RWPE2 (cell line): ENCODE measurements around the gene XRCC5.
"Not testable (repeated sequence)": the region's sequence is repeated elsewhere in the genome, so short reads cannot be mapped to it uniquely, and the experiment has no call there.

ENCODE experiments used
- ATAC-seq: fragments of 200-7000 bp; cut with Tn5 transposase; 3 replicates; pipeline ENCODE4 v1.9.1; 2021; ENCODE audit warnings: low read depth
- DNase-seq: peaks from one replicate; pipeline ENCODE4 v3.0.0-alpha.2; 2020; ENCODE audit warnings: low spot score
- H3K27ac ChIP-seq: fragments of 450-650 bp; 2 replicates; pipeline ENCODE4 v1.5.1; 2017; ENCODE audit warnings: mild to moderate bottlenecking; ENCODE audit not compliant: poor library complexity, severe bottlenecking
- H3K27me3 ChIP-seq: fragments of 250-450 bp; sonication (Bioruptor Pico); 2 replicates; pipeline ENCODE4 v1.5.1; 2021; ENCODE audit warnings: mild to moderate bottlenecking, moderate library complexity; ENCODE audit not compliant: insufficient read depth, poor library complexity, severe bottlenecking
- H3K36me3 ChIP-seq: fragments of 250-450 bp; sonication (Bioruptor Pico); 2 replicates; pipeline ENCODE4 v1.5.1; 2020; ENCODE audit warnings: low read depth, mild to moderate bottlenecking, moderate library complexity
- H3K4me1 ChIP-seq: fragments of 250-450 bp; sonication (Bioruptor Pico); 2 replicates; pipeline ENCODE4 v1.5.1; 2021; ENCODE audit warnings: mild to moderate bottlenecking, moderate library complexity; ENCODE audit not compliant: insufficient read depth, poor library complexity, severe bottlenecking
- H3K4me3 ChIP-seq: fragments of 250-450 bp; sonication (Bioruptor Pico); 2 replicates; pipeline ENCODE4 v1.5.1; 2021; ENCODE audit warnings: mild to moderate bottlenecking, moderate library complexity; ENCODE audit not compliant: severe bottlenecking
- H3K9me3 ChIP-seq: fragments of 250-450 bp; sonication (Bioruptor Pico); 2 replicates; pipeline ENCODE4 v1.5.1; 2021; ENCODE audit warnings: mild to moderate bottlenecking, moderate library complexity; ENCODE audit not compliant: severe bottlenecking
- CTCF ChIP-seq: fragments of 450-650 bp; IDR thresholded peaks from one replicate; pipeline ENCODE4 v1.5.1; 2017; ENCODE audit warnings: mild to moderate bottlenecking, moderate library complexity; ENCODE audit not compliant: poor library complexity, severe bottlenecking

Gene XRCC5

GRCh38 chr2:216132585-216132984 is 23.4 kb downstream of the XRCC5 start:
- H3K27me3 ChIP-seq: no peaks in the 10 kb centered on the region
- no peaks in the 10 kb centered on the region for H3K9me3 ChIP-seq
- H3K4me1 ChIP-seq: no peaks in the 10 kb centered on the region
- H3K4me3 ChIP-seq: no peak overlapping the region
- peaks cover 96% of the 10 kb centered on the region for H3K36me3 ChIP-seq
- no peak overlapping the region for H3K27ac ChIP-seq
- TF ChIP-seq CTCF: no peak
- ATAC-seq (no peak), DNase-seq (no peak)

GRCh38 chr2:216133397-216133796 is 24.2 kb downstream of the XRCC5 start:
- no peak for TF ChIP-seq CTCF
- Histone ChIP-seq H3K4me1 (no peaks in the 10 kb centered on the region), H3K27ac (no peak overlapping the region), H3K4me3 (no peak overlapping the region), H3K9me3 (no peaks in the 10 kb centered on the region), H3K27me3 (no peaks in the 10 kb centered on the region), H3K36me3 (peaks cover 96% of the 10 kb centered on the region)
- DNase-seq: no peak
- ATAC-seq: no peak

- Histone ChIP-seq H3K27me3 (no peaks in the 10 kb centered on the region), H3K4me3 (no peak overlapping the region), H3K27ac (no peak overlapping the region), H3K36me3 (peaks cover 96% of the 10 kb centered on the region), H3K9me3 (no peaks in the 10 kb centered on the region), H3K4me1 (no peaks in the 10 kb centered on the region)
- ATAC-seq (no peak), DNase-seq (no peak)
- no peak for TF ChIP-seq CTCF
Observed at GRCh38 chr2:216134958-216135541, 25.9 kb downstream of the XRCC5 start.

- Histone ChIP-seq H3K9me3 (no peaks in the 10 kb centered on the region), H3K4me3 (no peak overlapping the region), H3K36me3 (peaks cover 95% of the 10 kb centered on the region), H3K4me1 (no peaks in the 10 kb centered on the region), H3K27me3 (no peaks in the 10 kb centered on the region), H3K27ac (no peak overlapping the region)
- DNase-seq (no peak), ATAC-seq (no peak; the same call in 2 of the 3 replicates)
- TF ChIP-seq CTCF: peak; percentile 25
Observed at GRCh38 chr2:216139884-216140283, 30.7 kb downstream of the XRCC5 start.

GRCh38 chr2:216141516-216141915 is 32.4 kb downstream of the XRCC5 start:
- ATAC-seq, H3K9me3 ChIP-seq, DNase-seq, H3K27ac ChIP-seq, H3K4me1 ChIP-seq, H3K4me3 ChIP-seq, H3K27me3 ChIP-seq: not testable (repeated sequence)
- H3K36me3 ChIP-seq: peaks cover 99% of the 10 kb centered on the region
